ENCODE data around the gene FBXL5.
"Not testable (repeated sequence)": the region's sequence is repeated elsewhere in the genome, so short reads cannot be mapped to it uniquely, and the experiment has no call there.

FBXL5 gene

DNA sequence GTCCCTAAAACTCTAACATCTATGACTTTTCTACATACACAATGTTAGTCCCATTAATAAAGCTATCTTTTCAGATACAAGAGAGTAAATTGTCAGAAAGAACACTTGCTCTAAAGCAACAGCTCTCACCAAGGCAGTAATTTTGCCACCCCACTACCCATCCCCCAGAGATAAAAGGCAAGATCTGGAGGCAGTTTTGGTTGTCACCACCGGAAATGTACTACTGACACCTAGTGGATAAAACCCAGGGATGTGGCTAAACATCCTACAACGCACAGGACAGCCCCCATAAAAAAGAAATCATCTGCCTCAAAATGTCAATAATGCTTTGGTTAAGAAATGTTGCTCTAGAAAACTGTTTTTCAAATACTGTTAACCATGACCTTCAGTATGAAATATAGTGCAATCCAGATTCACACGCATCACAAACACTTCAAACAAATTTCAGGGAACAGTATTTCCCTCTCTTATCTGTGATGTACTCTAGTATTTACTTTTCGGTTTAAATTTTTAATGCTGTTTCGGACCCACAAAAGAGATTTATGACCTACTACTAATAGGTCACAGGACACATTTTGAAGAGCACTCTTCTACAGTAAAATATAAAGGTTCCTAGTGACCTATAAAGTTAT is 5.1 kb downstream of the FBXL5 start:
- DNase-seq (ENCODE audit: low read depth): no peak

DNA sequence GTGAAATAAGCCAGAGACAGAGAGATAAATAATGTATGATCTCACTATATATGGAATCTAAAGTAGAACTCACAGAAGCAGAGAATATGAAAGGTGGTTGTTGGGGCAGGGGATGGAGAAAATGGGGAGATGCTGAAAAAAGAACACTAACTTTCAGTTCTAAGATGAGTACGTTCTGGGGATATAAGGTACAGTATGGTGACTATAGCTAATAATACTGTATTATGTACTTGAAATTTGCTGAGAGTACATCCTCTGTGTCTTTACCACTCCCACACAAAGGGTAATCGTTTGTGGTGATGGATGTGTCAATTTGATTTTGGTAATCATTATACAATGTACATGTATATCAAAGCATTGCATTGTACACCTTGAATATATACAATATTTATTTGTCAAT is 6.6 kb downstream of the FBXL5 start:
- no peak for DNase-seq (ENCODE audit: low read depth)

- DNase-seq (ENCODE audit: low read depth): no peak
These were observed 16.7 kb downstream of the FBXL5 start for GRCh38 chr4:15638418-15638817.

DNA sequence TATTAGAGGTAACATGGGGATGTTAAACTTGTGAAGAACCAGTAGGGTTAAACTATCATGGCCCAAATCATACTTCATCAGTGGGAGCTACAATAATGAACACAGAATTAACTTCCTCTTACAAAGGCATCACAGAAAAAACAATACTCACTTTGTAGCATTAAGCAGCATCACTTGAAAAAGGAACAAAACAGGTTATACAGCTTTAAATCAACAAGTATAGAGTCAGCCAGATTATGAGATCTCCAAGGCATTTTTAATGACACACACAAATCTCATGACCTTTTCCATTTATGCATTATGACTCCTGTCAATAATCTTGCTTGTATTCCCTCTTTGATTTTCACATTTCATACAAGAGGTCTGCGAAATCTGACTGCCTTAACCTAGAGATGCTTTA is 18.3 kb downstream of the FBXL5 start:
- no peak for DNase-seq (ENCODE audit: low read depth)

DNA sequence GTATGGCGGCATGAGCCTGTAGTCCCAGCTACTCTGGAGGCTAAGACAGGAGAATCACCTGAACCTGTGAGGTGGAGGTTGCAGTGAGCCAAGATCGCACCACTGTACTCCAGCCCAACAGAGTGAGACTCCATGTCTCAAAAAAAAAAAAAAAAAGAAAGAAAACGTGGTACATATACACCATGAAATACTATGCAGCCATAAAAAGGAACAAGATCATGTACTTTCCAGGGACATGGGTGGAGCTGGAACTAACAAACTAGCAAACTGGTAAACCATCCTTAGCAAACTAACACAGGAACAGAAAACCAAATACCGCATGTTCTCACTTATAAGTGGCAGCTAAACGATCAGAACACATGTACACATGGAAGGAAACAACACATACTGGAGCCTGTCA is 37.8 kb downstream of the FBXL5 start:
- not testable (repeated sequence) for DNase-seq (ENCODE audit: low read depth)

- DNase-seq (ENCODE audit: low read depth): not testable (repeated sequence)
These were observed 40.3 kb downstream of the FBXL5 start for GRCh38 chr4:15614891-15615290.

- no peak for DNase-seq (ENCODE audit: low read depth)
These were observed 43.0 kb downstream of the FBXL5 start for GRCh38 chr4:15612136-15612535.

GRCh38 chr4:15610855-15611254 is 44.3 kb downstream of the FBXL5 start:
- no peak for DNase-seq (ENCODE audit: low read depth)

DNA sequence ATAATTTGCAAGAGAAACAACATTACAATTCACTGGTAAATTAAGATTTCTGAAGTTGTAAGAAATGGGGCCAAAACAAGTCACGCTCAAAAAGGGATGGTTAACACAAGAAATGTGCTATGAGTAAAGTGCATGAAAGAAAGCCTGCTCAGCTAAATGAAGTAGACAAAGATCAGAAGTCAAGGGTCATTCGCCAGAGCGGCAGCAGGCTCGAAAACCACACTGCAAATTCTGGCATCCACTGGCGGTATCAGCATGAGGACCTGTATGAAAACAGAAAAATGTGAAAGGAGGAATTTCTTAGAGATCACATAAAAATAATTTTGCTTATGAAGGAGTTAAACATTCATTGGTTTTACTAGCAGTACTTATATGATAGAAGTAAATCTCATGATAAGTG is 49.6 kb downstream of the FBXL5 start:
- no peak for DNase-seq (ENCODE audit: low read depth)

- DNase-seq (ENCODE audit: low read depth): no peak
These were observed 53.3 kb downstream of the FBXL5 start for GRCh38 chr4:15601862-15602261.

DNA sequence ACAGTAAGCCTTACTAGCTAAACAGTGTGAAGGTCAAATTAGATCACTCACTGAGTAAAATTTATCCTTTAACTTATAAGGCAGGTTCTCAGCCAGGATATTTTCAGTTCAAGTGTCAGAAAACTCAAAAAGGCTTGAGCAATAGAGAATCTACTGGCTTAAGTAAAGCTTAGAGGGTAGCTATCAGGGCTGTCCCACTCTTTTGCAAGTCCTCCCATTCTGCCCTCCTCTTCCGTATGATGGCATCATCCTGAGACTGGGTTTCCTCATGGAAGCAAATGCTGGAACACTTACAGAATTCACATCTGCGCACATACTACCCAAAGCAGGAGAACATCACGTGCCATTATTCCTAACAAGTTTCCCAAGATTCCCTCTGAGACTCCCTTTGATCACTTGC is 55.0 kb downstream of the FBXL5 start:
- no peak for DNase-seq (ENCODE audit: low read depth)

DNA sequence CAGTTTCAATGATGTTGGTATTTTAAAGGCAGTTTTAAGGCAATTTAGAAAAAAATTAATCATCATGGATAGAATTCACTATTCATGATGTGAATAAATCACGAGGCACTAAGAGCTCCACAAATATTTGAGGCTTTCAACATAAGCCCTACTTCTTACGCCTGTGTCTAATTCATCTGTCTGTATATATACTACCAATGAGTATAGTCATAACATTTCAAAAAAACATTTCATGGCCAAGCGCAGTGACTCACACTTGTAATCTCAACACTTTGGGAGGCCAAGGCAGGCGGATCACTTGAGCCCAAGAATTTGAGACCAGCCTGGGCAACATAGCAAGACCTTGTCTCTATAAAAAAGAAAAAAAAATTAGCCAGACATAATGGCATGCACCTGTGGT is 56.5 kb downstream of the FBXL5 start:
- no peak for DNase-seq (ENCODE audit: low read depth)

DNA sequence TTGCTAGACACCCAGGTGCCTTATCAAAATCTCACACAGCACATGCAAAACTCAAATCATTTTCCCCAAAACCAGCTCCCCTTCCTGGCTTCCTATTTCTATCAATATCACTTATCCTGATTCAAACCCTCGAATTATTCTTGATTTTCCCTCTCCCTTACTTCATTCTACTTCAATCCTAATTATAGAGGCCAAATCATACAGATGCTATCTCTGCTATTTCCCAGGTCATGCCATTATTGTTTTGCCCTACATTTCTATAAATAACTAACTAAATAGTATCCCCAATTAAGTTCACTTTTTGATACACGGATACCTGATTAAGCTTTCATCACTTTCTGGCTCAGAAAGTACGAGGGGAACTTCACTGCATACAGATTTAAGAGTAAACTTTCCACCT is 62.4 kb downstream of the FBXL5 start:
- DNase-seq (ENCODE audit: low read depth): no peak

- peak; percentile 43 for DNase-seq (ENCODE audit: low read depth)
These were observed 67.5 kb downstream of the FBXL5 start for GRCh38 chr4:15587649-15588048.

DNA sequence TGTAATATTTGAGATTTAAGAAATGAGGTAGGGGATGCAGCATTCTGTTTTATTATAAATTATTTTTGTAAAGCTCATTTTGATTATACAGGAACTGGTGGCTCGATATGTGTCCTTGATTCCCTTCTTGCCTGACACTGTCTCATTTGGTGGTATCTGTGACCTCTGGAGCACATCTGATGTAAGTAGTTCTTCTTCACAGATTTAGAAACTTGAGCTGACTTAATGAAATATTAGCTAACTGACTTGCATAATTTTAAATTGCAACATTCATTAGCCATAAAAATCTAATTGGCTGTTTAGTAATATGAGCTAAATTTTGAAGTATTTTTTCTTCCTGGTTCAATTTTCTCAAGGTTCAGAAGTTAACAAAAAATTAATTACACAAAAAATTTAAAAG is 69.1 kb downstream of the FBXL5 start:
- DNase-seq (ENCODE audit: low read depth): no peak

DNA sequence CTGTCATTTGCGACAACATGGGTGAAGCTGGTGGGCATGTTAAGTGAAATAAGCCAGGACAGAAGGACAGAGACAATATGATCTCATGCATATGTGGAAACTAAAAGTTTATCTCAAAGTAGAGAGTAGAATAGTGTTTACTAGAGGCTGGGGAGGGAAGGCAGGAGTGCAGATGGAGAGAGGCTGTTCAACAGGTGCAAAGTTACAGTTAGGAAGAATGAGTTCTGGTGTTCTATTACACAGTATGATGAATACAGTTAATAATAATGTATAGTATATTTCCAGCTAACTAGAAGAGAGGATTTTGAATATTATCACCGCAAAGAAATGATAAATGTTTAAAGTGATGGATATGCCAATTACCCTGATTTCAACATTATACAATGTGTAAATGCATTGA is 69.8 kb downstream of the FBXL5 start:
- DNase-seq (ENCODE audit: low read depth): no peak

GRCh38 chr4:15584785-15585184 is 70.4 kb downstream of the FBXL5 start:
- no peak for DNase-seq (ENCODE audit: low read depth)

DNA sequence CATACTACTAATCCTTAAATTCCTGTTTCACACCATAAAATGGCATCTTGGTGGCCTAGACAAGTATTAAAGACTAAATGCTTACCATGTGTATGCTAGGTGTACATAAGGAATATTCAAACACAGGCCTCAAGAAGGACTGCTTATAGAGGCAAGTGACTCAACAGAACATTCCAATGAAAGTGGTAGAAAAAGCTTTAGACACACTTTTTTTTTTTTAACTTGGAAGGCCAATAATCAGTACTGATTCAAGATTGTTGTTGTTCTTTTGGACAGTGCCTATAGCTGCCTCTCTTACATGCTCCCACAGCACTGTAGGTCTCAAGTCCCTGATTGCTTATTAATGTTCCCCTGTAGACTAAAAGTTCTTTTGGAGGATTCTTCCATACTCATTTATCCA is 77.6 kb downstream of the FBXL5 start:
- no peak for DNase-seq (ENCODE audit: low read depth)

DNA sequence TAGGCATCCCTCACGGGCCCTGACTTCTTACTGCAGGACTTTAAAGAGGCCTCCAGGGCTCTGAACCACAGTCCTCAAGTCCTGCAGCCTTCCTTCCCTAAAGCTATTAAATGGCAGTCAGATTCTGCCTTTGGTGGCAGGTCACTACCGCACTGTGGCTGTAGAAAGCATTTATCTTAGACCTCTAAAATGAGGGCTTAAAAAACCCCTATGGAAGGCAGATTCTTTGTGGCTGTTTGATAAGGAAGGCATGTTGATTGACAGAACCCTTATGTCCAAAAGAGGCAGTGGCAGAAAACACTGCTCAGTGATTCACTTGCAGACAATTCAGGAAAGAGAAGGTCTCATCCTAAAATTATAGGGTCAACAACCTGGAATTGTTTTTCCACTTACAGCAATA is 79.2 kb downstream of the FBXL5 start:
- DNase-seq (ENCODE audit: low read depth): no peak

DNA sequence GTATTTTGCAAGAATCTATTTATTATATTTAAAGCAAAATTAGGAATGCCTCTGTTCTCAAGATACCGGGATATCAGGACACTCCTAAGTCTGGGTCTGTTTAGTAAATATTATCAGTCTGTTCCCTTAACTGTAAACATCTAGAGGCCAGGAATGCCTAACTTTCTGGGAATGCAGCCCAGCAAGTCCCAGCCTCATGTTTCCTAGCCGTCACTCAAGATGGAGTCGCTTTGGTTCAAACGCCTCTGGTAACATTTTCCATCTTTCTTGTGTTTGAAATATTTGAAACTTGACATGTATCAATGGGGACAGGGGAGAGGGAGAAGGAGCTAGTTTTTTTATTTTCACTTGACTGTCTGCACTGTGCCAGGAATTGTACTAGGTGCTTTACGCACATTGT is 85.4 kb downstream of the FBXL5 start:
- no peak for DNase-seq (ENCODE audit: low read depth)

DNA sequence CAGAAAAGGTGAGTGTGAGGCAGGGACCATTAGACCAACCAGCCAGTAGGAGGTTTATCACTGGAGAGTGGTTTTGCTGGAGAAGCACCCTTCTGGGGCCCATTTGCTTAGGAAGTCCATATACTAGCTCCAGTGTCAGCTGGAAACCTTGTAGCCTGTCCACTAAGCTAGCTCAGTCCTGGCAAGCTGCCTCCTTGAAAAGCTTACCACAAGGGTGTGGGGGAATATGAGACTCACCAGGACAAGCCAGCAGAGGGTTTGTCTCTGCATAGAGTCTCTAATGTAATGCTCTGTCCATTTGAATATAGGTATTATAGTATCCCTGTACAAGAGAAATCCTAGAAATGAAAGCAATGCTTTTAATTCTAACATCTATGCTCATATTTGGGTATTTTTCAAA is 86.3 kb downstream of the FBXL5 start:
- no peak for DNase-seq (ENCODE audit: low read depth)

DNA sequence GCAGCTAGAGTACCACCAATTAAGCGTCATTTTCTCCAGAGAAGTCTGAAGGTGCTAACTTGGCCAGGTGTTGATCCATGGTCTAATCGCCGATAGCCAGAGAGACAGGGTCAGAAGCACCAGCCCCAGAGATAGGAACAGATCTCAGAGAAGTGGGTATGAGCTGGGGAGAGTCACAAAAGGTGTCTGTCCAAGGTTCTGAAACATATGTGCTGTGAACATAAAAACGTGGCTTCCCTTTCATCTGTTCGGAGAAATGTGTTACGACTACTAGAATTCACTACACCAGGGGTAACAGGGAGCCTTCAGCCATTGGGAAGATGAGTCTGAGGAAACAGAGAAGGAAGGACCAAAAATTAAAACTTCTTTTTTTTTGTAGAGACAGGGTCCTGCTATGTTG is 91.3 kb downstream of the FBXL5 start:
- DNase-seq (ENCODE audit: low read depth): no peak

- no peak for DNase-seq (ENCODE audit: low read depth)
These were observed 92.5 kb downstream of the FBXL5 start for GRCh38 chr4:15562623-15563022.

DNA sequence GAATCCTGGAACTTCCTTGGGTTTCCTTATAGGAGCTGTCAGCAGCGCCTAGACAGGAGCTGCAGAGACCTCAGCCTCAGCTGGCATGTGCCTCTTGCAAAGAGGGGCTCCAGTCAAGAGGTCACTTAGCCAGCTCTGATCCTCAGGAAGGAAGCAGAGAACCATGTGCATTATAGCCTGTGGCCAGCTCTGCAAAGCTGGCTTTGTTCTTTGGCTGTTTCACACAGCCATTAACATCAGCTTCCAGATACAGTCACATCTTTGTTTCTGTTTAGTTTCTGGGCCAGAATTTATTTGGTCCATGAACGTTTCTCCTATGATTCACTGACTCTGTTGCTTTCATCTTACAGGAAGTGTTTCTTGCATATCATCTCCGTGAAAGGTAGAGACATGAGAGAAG is 93.0 kb downstream of the FBXL5 start:
- no peak for DNase-seq (ENCODE audit: low read depth)

DNA sequence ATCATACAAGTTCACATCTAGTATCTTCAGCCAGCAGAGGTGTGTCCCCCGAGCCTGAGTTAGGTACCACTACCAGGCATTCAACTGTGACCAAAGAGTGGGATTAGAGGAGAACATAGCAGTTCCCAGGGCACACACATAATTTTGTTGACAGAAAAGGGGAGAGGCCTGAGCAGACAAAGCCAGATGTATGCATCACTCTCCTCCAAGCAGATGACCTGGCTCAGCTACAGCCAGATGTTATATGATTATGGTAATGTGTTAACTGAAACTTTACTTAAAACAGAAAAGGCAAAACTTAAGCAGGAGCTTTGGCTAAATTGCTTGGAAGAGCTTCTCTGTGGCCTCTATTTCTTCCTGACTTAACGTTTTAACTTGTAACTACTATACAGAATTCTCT is 96.6 kb downstream of the FBXL5 start:
- no peak for DNase-seq (ENCODE audit: low read depth)

Data from fibroblast of the conjunctiva (primary cell).